SU-DHL-6 (cell line): Measurements from ENCODE around the gene ANP32D.
"Not testable (repeated sequence)": the region's sequence is repeated elsewhere in the genome, so short reads cannot be mapped to it uniquely, and the experiment has no call there.

ENCODE experiments used
- H2AFZ ChIP-seq: fragments of 200-600 bp; sonication (generic); 2 replicates; pipeline ENCODE4 v1.6.1; 2014; ENCODE audit warnings: low read depth, mild to moderate bottlenecking, moderate library complexity, mixed read lengths, antibody characterized with exemption, low read length; ENCODE audit not compliant: severe bottlenecking
- H3F3A ChIP-seq: fragments of 200-600 bp; shearing (Covaris generic); 2 replicates; pipeline ENCODE4 v1.6.0; 2016; ENCODE audit warnings: antibody characterized with exemption, mild to moderate bottlenecking; ENCODE audit not compliant: insufficient read depth
- H3K27ac ChIP-seq: fragments of 200-600 bp; sonication (generic); 2 replicates; pipeline ENCODE4 v1.5.1; 2016; ENCODE audit warnings: low read depth, mild to moderate bottlenecking, low read length, moderate library complexity, mixed read lengths
- H3K27me3 ChIP-seq: fragments of 200-600 bp; sonication (generic), shearing (Covaris generic); 2 replicates; pipeline ENCODE4 v1.6.0; 2014; ENCODE audit warnings: mild to moderate bottlenecking, low read length
- H3K36me3 ChIP-seq: fragments of 200-600 bp; sonication (generic); 2 replicates; pipeline ENCODE4 v1.6.1; 2014; ENCODE audit warnings: mild to moderate bottlenecking, low read length, mixed read lengths
- H3K4me2 ChIP-seq: fragments of 300-600, 200-600 bp; shearing (Covaris generic), sonication (generic); 2 replicates; pipeline ENCODE4 v1.6.0; 2014; ENCODE audit warnings: low read length, low read depth, mild to moderate bottlenecking; ENCODE audit not compliant: poor library complexity, severe bottlenecking
- H3K4me3 ChIP-seq: fragments of 200-600 bp; sonication (generic); 2 replicates; pipeline ENCODE4 v1.5.1; 2014; ENCODE audit warnings: antibody characterized with exemption, low read length, mild to moderate bottlenecking, mixed read lengths; ENCODE audit not compliant: insufficient read depth, poor library complexity, severe bottlenecking
- H3K79me2 ChIP-seq: fragments of 200-600 bp; sonication (generic); 2 replicates; pipeline ENCODE4 v1.6.1; 2014; ENCODE audit warnings: mild to moderate bottlenecking, low read length, moderate library complexity; ENCODE audit not compliant: insufficient read depth
- H3K9ac ChIP-seq: fragments of 200-600 bp; sonication (generic); 2 replicates; pipeline ENCODE4 v1.7.0; 2014; ENCODE audit warnings: mild to moderate bottlenecking, low read length
- H3K9me2 ChIP-seq: fragments of 200-600 bp; sonication (generic); replicated peaks from 2 replicates; pipeline ENCODE4 v1.6.1; 2014; ENCODE audit warnings: low read length; ENCODE audit not compliant: insufficient read depth
- H3K9me3 ChIP-seq: fragments of 200-600 bp; sonication (generic); 2 replicates; pipeline ENCODE4 v1.6.1; 2014; ENCODE audit warnings: low read length, mixed read lengths; ENCODE audit not compliant: insufficient read depth
- H4K20me1 ChIP-seq: fragments of 200-600 bp; sonication (generic); 2 replicates; pipeline ENCODE4 v1.6.1; 2014; ENCODE audit warnings: low read depth, mild to moderate bottlenecking, antibody characterized with exemption, low read length, moderate library complexity, mixed read lengths
- CTCF ChIP-seq: fragments of 200-600 bp; sonication (generic); IDR thresholded peaks from one replicate; pipeline ENCODE4 v1.5.1; 2017; ENCODE audit warnings: antibody characterized with exemption, mild to moderate bottlenecking, low read length, moderate library complexity; ENCODE audit not compliant: insufficient read depth, poor library complexity, severe bottlenecking
- EZH2phosphoT487 ChIP-seq: fragments of 200-600 bp; sonication (generic), shearing (Covaris generic); conservative IDR thresholded peaks from 2 replicates; pipeline ENCODE4 v1.6.1; 2018; ENCODE audit warnings: mild to moderate bottlenecking, antibody characterized with exemption, low read length, moderate library complexity, mixed read lengths

Gene ANP32D

DNA sequence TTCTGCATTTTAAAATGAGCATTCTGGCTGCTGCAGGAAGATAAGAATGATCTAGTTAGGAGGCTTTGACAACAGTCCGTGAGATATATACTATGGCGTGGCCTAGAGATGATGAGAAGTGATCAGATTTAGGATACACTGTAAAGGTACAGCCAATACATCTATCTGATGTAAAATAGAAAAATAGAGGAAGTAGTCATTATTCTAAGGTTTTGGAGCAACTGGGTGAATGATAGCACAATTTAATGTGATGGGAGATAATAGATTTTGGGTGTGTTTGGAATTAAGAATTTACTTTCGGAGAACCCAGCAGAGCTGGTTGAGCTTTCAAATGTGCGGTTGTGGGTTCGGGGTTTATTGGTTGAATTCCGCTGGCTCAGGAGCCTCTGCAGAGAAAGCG, at the start of gene ANP32D:
Gene ANP32D, plus strand, starts transcription at position 301 of the 400 bp plus-strand sequence. CDS start 106 bp downstream, outside the sequence.
- H4K20me1 ChIP-seq = no peaks in the 10 kb centered on the region
- H3K9ac ChIP-seq = no peak within 1 kb of the TSS
- no peaks in the 10 kb centered on the region for H3K79me2 ChIP-seq
- H3K27ac ChIP-seq = no peak within 1 kb of the TSS
- 0 out of 2 replicates have a peak, but pooled peaks cover 12% of the 10 kb centered on the region for H3K9me3 ChIP-seq
- no peaks in the 10 kb centered on the region for H3K9me2 ChIP-seq
- H3K36me3 ChIP-seq = no peaks in the 10 kb centered on the region
- H3K4me2 ChIP-seq = no peak within 1 kb of the TSS
- TF ChIP-seq CTCF (no peak), EZH2phosphoT487 (no peak)
- H3K27me3 ChIP-seq = no peaks in the 10 kb centered on the region
- no peak within 1 kb of the TSS for H2AFZ ChIP-seq
- H3F3A ChIP-seq = no peaks in the 10 kb centered on the region
- H3K4me3 ChIP-seq = no peak within 1 kb of the TSS

DNA sequence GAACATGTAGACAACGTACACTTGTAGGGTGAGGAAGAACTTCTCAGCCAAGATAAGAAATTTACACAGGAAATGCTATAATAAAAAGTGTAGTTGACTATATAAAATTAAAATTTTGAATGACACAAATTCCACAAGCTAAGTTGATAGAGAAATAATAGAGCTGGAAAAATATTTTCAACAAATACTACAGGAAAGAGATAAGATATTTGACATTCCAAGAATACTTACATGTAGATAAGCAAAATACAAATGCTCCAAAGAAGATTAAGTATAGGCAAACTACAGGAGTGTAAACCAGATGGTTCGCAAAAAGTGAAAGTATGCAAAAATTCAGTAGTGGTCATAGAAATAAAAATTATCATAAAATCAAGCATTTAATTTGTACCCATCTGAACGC, 49.2 kb upstream of the ANP32D start:
- no peak overlapping the region for H3K4me2 ChIP-seq

DNA sequence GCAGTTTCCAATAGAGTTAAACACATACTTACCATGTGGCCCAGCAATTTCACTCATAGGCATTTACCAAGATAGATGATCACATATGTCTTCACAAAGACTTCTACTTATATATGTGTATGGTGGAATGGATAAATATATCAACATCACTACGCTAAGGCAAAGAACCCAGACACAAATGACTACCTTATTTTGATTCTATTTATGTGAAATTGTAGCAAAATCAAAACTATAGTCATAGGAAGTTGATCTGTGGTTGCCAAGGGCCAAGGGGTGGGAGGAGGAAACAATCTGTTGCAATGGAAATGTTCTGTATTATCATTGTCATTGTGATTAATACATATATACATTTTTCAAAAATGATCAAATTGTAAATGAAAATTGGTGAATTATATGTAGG, 47.7 kb upstream of the ANP32D start:
- Histone ChIP-seq H3K27me3 (no peaks in the 10 kb centered on the region), H3F3A (no peaks in the 10 kb centered on the region), H2AFZ (no peak overlapping the region), H3K4me3 (no peak overlapping the region), H3K9me3 (no peaks in the 10 kb centered on the region), H3K9me2 (no peaks in the 10 kb centered on the region), H4K20me1 (no peaks in the 10 kb centered on the region), H3K27ac (no peak overlapping the region), H3K79me2 (no peaks in the 10 kb centered on the region), H3K9ac (no peak overlapping the region), H3K36me3 (no peaks in the 10 kb centered on the region), H3K4me2 (no peak overlapping the region)
- TF ChIP-seq EZH2phosphoT487 (no peak), CTCF (no peak)

More for the DNA sequence above, 49.2 kb upstream of the ANP32D start:
- Histone ChIP-seq H2AFZ (no peak overlapping the region), H3K79me2 (no peaks in the 10 kb centered on the region), H4K20me1 (no peaks in the 10 kb centered on the region), H3K4me3 (no peak overlapping the region), H3F3A (no peaks in the 10 kb centered on the region), H3K36me3 (no peaks in the 10 kb centered on the region), H3K27ac (no peak overlapping the region), H3K9me2 (no peaks in the 10 kb centered on the region), H3K27me3 (no peaks in the 10 kb centered on the region), H3K9me3 (no peaks in the 10 kb centered on the region), H3K9ac (no peak overlapping the region)
- TF ChIP-seq CTCF = no peak
- TF ChIP-seq EZH2phosphoT487 = no peak

DNA sequence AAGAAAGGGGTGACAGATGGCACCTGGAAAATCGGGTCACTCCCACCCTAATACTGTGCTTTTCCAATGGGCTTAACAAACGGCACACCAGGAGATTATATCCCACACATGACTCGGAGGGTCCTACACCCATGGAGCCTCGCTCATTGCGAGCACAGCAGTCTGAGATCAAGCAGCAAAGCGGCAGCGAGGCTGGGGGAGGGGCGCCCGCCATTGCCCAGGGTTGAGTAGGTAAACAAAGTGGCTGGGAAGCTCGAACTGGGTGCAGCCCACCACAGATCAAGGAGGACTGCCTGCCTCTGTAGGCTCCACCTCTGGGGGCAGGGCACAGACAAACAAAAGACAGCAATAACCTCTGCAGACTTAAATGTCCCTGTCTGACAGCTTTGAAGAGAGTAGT, 38.3 kb upstream of the ANP32D start:
- H3K4me2 ChIP-seq, H4K20me1 ChIP-seq, H3K9ac ChIP-seq, H3K79me2 ChIP-seq, H3K27me3 ChIP-seq, H2AFZ ChIP-seq, H3K27ac ChIP-seq, H3K9me2 ChIP-seq, H3K36me3 ChIP-seq, H3K4me3 ChIP-seq, H3K9me3 ChIP-seq, H3F3A ChIP-seq: not testable (repeated sequence)
